Loucy (cell line): ENCODE data around the gene SNX8.

Experiments
- H2AFZ ChIP-seq: fragments of 200-600 bp; sonication (generic); 2 replicates; pipeline ENCODE4 v1.6.0; 2016; ENCODE audit warnings: antibody characterized with exemption, mild to moderate bottlenecking, low read length, moderate library complexity
- H3F3A ChIP-seq: fragments of 200-600 bp; 2 replicates; pipeline ENCODE4 v1.6.0; 2016; ENCODE audit warnings: antibody characterized with exemption, low read depth, mild to moderate bottlenecking
- H3K27me3 ChIP-seq: fragments of 200-600 bp; sonication (generic); 2 replicates; pipeline ENCODE4 v1.6.1; 2014; ENCODE audit warnings: low read length, mild to moderate bottlenecking; ENCODE audit not compliant: insufficient read depth, poor library complexity, severe bottlenecking
- H3K36me3 ChIP-seq: fragments of 200-600 bp; sonication (generic); 2 replicates; pipeline ENCODE4 v1.6.1; 2016; ENCODE audit warnings: low read length; ENCODE audit not compliant: insufficient read depth
- H3K4me1 ChIP-seq: fragments of 200-600 bp; sonication (generic); 2 replicates; pipeline ENCODE4 v1.5.1; 2014; ENCODE audit warnings: low read length, mild to moderate bottlenecking; ENCODE audit not compliant: insufficient read depth, poor library complexity, severe bottlenecking
- H3K4me2 ChIP-seq: fragments of 200-600 bp; sonication (generic); 2 replicates; pipeline ENCODE4 v1.6.0; 2014; ENCODE audit warnings: antibody characterized with exemption, low read length, low read depth, mild to moderate bottlenecking; ENCODE audit not compliant: poor library complexity, severe bottlenecking
- H3K4me3 ChIP-seq: fragments of 200-600 bp; sonication (generic); 2 replicates; pipeline ENCODE4 v1.5.1; 2014; ENCODE audit warnings: low read length, mild to moderate bottlenecking, mixed read lengths; ENCODE audit not compliant: poor library complexity, severe bottlenecking
- H3K79me2 ChIP-seq: fragments of 200-600 bp; sonication (generic); 2 replicates; pipeline ENCODE4 v1.6.1; 2014; ENCODE audit warnings: low read length; ENCODE audit not compliant: insufficient read depth
- H3K9ac ChIP-seq: fragments of 200-600 bp; sonication (generic); 2 replicates; pipeline ENCODE4 v1.6.0; 2014; ENCODE audit warnings: mild to moderate bottlenecking, low read depth, low read length, moderate library complexity; ENCODE audit not compliant: poor library complexity, severe bottlenecking
- H3K9me2 ChIP-seq: fragments of 200-600 bp; sonication (generic); replicated peaks from 2 replicates; pipeline ENCODE4 v1.6.1; 2016; ENCODE audit warnings: low read depth, low read length, mixed read lengths
- H3K9me3 ChIP-seq: fragments of 200-600 bp; sonication (generic); 2 replicates; pipeline ENCODE4 v1.6.1; 2014; ENCODE audit warnings: mild to moderate bottlenecking, antibody characterized with exemption, low read length, low read depth; ENCODE audit not compliant: insufficient read depth
- H4K20me1 ChIP-seq: fragments of 200-600 bp; sonication (generic); 2 replicates; pipeline ENCODE4 v1.6.0; 2014; ENCODE audit warnings: antibody characterized with exemption, low read length, mild to moderate bottlenecking; ENCODE audit not compliant: insufficient read depth, poor library complexity, severe bottlenecking
- CTCF ChIP-seq: fragments of 200-600 bp; sonication (generic); conservative IDR thresholded peaks from 2 replicates; pipeline ENCODE4 v1.5.1; 2014; ENCODE audit warnings: mild to moderate bottlenecking, antibody characterized with exemption, low read length
- EZH2phosphoT487 ChIP-seq: fragments of 200-600 bp; IDR thresholded peaks from 2 replicates; pipeline ENCODE4 v1.6.1; 2018; ENCODE audit warnings: antibody characterized with exemption, mild to moderate bottlenecking, moderate library complexity, borderline replicate concordance

The SNX8 gene

GRCh38 chr7:2208712-2209111 is 105.5 kb downstream of the SNX8 start:
- no peak for TF ChIP-seq EZH2phosphoT487
- no peak for TF ChIP-seq CTCF
- H3K4me3 ChIP-seq = no peak overlapping the region

GRCh38 chr7:2205036-2205780 is 109.0 kb downstream of the SNX8 start:
- Histone ChIP-seq H4K20me1 (no peaks in the 10 kb centered on the region), H3K9me2 (no peaks in the 10 kb centered on the region), H3K4me3 (no peak overlapping the region), H3K36me3 (peaks cover 50% of the 10 kb centered on the region; the same call in 1 of the 2 replicates), H3K79me2 (peaks cover 5% of the 10 kb centered on the region; the same call in 1 of the 2 replicates), H3K9ac (no peak overlapping the region), H3K27me3 (no peaks in the 10 kb centered on the region), H3K9me3 (no peaks in the 10 kb centered on the region), H2AFZ (no peak overlapping the region), H3K4me2 (no peak overlapping the region), H3K4me1 (no peaks in the 10 kb centered on the region), H3F3A (no peaks in the 10 kb centered on the region)
- TF ChIP-seq EZH2phosphoT487 (no peak), CTCF (no peak)

More at GRCh38 chr7:2208712-2209111, 105.5 kb downstream of the SNX8 start:
- Histone ChIP-seq H3K27me3 (no peaks in the 10 kb centered on the region), H3K79me2 (peaks cover 5% of the 10 kb centered on the region; the same call in 1 of the 2 replicates), H3K9me3 (no peaks in the 10 kb centered on the region), H3K9me2 (no peaks in the 10 kb centered on the region), H2AFZ (no peak overlapping the region), H3K4me2 (no peak overlapping the region), H3K9ac (no peak overlapping the region), H4K20me1 (no peaks in the 10 kb centered on the region), H3K4me1 (peaks cover 2% of the 10 kb centered on the region), H3F3A (no peaks in the 10 kb centered on the region), H3K36me3 (peaks cover 64% of the 10 kb centered on the region; the same call in 1 of the 2 replicates)

- H4K20me1 ChIP-seq = no peaks in the 10 kb centered on the region
- H3K4me3 ChIP-seq = no peak overlapping the region
- no peaks in the 10 kb centered on the region for H3K9me3 ChIP-seq
- no peak for TF ChIP-seq CTCF
- TF ChIP-seq EZH2phosphoT487 = no peak
- no peaks in the 10 kb centered on the region for H3K4me1 ChIP-seq
- H3K27me3 ChIP-seq = no peaks in the 10 kb centered on the region
- H3K36me3 ChIP-seq = peaks cover 53% of the 10 kb centered on the region; the same call in 1 of the 2 replicates
- H3F3A ChIP-seq = no peaks in the 10 kb centered on the region
- H3K79me2 ChIP-seq = peaks cover 5% of the 10 kb centered on the region; the same call in 1 of the 2 replicates
- no peak overlapping the region for H3K9ac ChIP-seq
- H3K9me2 ChIP-seq = no peaks in the 10 kb centered on the region
- no peak overlapping the region for H3K4me2 ChIP-seq
- no peak overlapping the region for H2AFZ ChIP-seq
Measured at GRCh38 chr7:2204446-2204845, 109.8 kb downstream of the SNX8 start.
